Keratinocyte (primary cell): ENCODE results near the gene PAX2.

Source experiments
- CTCF ChIP-seq, 3 experiments: IDR thresholded peaks in 1 of 3; conservative IDR thresholded peaks in 1 of 3; optimal IDR thresholded peaks in 1 of 3; 2 replicates in 2 of 3; 3 replicates in 1 of 3; pipeline versions ENCODE3 to v1.5.1; 2011; ENCODE audit warnings: low read length in 3 of 3, mild to moderate bottlenecking in 3 of 3, moderate library complexity in 2 of 3, control low read depth in 1 of 3, inconsistent platforms in 1 of 3; ENCODE audit not compliant: insufficient read depth in 2 of 3; ENCODE audit errors: extremely low read depth in 1 of 3
- EZH2 ChIP-seq: IDR thresholded peaks from one replicate; pipeline ENCODE4 v1.6.1; 2012; ENCODE audit warnings: inconsistent platforms, mild to moderate bottlenecking, low read length, moderate library complexity

GRCh38 chr10:100841528-100841927 lies 96.1 kb downstream of the PAX2 start:
- TF ChIP-seq CTCF (optimal IDR thresholded peaks at IDR 0.05 in 1 of 3, IDR thresholded peaks at IDR 0.05 in 1 of 3, conservative IDR thresholded peaks at IDR 0.05 in 1 of 3; ENCODE audit: extremely low read depth in 1 of 3, insufficient read depth in 2 of 3, low read length in 3 of 3) (no peak), EZH2 (no peak)
